Measurements from ENCODE around the gene CPAMD8.
"Not testable (repeated sequence)": the region's sequence is repeated elsewhere in the genome, so short reads cannot be mapped to it uniquely, and the experiment has no call there.

CPAMD8 gene

DNA sequence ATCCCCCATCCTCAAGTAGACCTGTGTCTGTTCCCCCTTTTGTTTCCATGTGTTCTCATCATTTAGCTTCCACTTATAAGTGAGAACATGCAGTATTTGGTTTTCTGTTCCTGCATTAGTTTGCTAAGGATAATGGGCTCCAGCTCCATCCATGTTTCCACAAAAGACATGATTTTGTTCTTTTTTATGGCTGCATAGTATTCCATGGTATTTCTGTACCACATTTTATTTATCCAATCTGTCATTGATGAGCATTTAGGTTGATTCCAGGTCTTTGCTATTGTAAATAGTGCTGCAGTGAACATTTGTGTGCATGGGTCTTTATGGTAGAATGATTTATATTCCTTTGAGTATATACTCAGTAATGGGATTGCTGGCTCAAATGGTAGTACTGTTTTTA, 68.3 kb downstream of the CPAMD8 start:
- not testable (repeated sequence) for H3K27me3 ChIP-seq (ENCODE audit: insufficient read depth, low read length); H3K27ac ChIP-seq (ENCODE audit: low read length); H3K4me3 ChIP-seq (ENCODE audit: low read length); H3K36me3 ChIP-seq (ENCODE audit: insufficient read depth, low read depth, low read length); H3K9me3 ChIP-seq (ENCODE audit: insufficient read depth, low read depth, low read length); H3K4me1 ChIP-seq (ENCODE audit: insufficient read depth, low read length); H3K9ac ChIP-seq (ENCODE audit: low read depth, low read length)

- peaks cover 5% of the 10 kb centered on the region; the same call in 1 of the 2 replicates for H3K4me1 ChIP-seq (ENCODE audit: insufficient read depth, low read length)
- no peaks in the 10 kb centered on the region; the same call in 1 of the 2 replicates for H3K9me3 ChIP-seq (ENCODE audit: insufficient read depth, low read depth, low read length)
- H3K36me3 ChIP-seq (ENCODE audit: insufficient read depth, low read depth, low read length), result no peaks in the 10 kb centered on the region
- H3K4me3 ChIP-seq (ENCODE audit: low read length), result no peak overlapping the region
- H3K9ac ChIP-seq (ENCODE audit: low read depth, low read length), result no peak overlapping the region
- no peaks in the 10 kb centered on the region for H3K27me3 ChIP-seq (ENCODE audit: insufficient read depth, low read length)
- H3K27ac ChIP-seq (ENCODE audit: low read length), result no peak overlapping the region
Observed at GRCh38 chr19:16957855-16958254, 68.8 kb downstream of the CPAMD8 start.

DNA sequence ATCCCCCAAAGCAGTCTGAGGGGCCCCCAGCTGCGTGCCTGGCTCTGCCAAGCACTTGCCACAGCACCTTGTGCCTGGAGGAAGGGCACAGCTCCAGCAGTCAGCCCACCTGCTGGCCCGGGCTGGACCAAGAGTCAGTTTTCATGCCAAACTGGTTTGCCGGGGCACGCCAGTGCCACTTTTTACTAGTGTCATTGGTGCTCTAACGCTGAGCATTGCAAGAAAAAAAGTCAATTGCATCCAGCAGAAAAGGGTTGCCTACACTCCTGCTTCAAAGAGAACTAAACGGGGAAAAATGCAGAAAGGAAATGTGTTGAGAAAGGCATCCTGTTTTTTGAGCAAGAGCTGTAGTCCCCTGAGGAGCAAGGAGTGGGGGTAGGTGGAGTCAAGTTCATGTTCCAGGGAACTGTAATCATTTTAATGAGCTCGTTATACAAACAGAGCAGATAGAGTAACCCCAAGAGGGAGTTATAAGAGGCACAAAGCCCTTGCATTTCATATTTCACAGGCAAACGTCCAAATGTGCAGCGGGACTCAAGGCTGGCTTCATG, 69.4 kb downstream of the CPAMD8 start:
- H3K36me3 ChIP-seq (ENCODE audit: insufficient read depth, low read depth, low read length), result no peaks in the 10 kb centered on the region
- H3K9me3 ChIP-seq (ENCODE audit: insufficient read depth, low read depth, low read length), result no peaks in the 10 kb centered on the region; the same call in 1 of the 2 replicates
- peaks cover 5% of the 10 kb centered on the region; the same call in 1 of the 2 replicates for H3K4me1 ChIP-seq (ENCODE audit: insufficient read depth, low read length)
- H3K9ac ChIP-seq (ENCODE audit: low read depth, low read length), result no peak overlapping the region
- H3K27me3 ChIP-seq (ENCODE audit: insufficient read depth, low read length), result no peaks in the 10 kb centered on the region
- H3K27ac ChIP-seq (ENCODE audit: low read length), result no peak overlapping the region
- no peak overlapping the region for H3K4me3 ChIP-seq (ENCODE audit: low read length)

DNA sequence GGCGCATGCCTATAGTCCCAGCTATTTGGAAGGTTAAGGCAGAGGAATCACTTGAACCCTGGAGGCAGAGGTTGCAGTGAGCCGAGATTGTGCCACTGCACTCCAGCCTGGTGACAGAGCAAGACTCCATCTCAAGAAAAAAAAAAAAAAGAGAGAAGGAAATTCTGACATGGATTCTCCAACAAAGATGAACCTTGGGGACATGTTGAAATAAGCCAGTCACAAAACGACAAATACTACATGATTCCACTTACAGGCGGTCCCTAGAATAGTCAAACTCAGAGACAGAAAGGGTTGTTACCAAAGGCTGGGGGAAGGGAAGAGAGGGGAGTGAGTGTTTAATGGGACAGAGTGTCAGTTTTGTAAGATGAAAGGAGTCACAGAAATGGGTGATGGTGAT, 71.4 kb downstream of the CPAMD8 start:
- Histone ChIP-seq H3K27ac (ENCODE audit: low read length) (no peak overlapping the region), H3K4me1 (ENCODE audit: insufficient read depth, low read length) (no peaks in the 10 kb centered on the region), H3K36me3 (ENCODE audit: insufficient read depth, low read depth, low read length) (no peaks in the 10 kb centered on the region), H3K9me3 (ENCODE audit: insufficient read depth, low read depth, low read length) (no peaks in the 10 kb centered on the region), H3K27me3 (ENCODE audit: insufficient read depth, low read length) (no peaks in the 10 kb centered on the region), H3K4me3 (ENCODE audit: low read length) (no peak overlapping the region), H3K9ac (ENCODE audit: low read depth, low read length) (no peak overlapping the region)

DNA sequence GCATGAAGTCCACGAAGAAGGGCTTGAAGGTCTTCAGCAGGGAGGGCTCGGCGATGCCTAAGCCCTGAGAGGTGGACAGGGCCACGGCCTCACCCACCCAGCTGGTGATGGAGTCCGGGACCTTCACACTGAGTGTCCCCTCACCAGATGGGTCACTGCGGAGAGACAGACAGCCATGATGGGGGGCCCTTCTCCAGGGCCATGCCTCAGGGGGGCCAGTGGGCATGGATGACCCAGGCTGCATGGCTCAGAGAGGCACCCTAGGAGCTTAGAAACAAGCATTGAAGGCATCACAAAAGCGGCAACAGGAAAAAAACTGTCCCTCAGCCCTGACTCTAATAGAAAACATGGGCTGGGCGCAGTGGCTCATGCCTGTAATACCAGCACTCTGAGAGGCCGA, 74.6 kb downstream of the CPAMD8 start:
- H3K4me3 ChIP-seq (ENCODE audit: low read length), result no peak overlapping the region
- H3K4me1 ChIP-seq (ENCODE audit: insufficient read depth, low read length), result no peaks in the 10 kb centered on the region
- H3K27me3 ChIP-seq (ENCODE audit: insufficient read depth, low read length), result no peaks in the 10 kb centered on the region
- no peak overlapping the region for H3K27ac ChIP-seq (ENCODE audit: low read length)
- no peaks in the 10 kb centered on the region for H3K9me3 ChIP-seq (ENCODE audit: insufficient read depth, low read depth, low read length)
- no peak overlapping the region for H3K9ac ChIP-seq (ENCODE audit: low read depth, low read length)
- H3K36me3 ChIP-seq (ENCODE audit: insufficient read depth, low read depth, low read length), result no peaks in the 10 kb centered on the region

DNA sequence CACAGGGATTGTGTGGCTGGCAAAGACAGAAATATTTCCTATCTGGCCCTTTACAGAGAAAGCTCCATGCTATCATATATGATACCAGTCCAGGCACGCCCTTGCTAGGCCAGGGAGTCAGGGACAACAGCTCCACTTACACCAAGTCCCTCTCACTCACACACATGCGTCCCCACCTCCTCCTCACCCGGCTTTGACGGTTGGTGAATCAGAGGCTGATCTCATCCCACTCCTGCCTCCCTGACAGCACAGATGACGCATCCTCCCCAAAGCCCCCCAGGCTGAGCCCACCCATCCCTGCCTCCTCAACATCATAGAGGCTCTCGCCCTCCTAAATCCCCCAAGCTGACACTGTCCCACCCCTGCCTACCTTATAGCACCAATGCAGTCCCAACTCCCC, 75.1 kb downstream of the CPAMD8 start:
- no peak overlapping the region for H3K9ac ChIP-seq (ENCODE audit: low read depth, low read length)
- H3K27me3 ChIP-seq (ENCODE audit: insufficient read depth, low read length), result no peaks in the 10 kb centered on the region

GRCh38 chr19:16949496-16950023, 77.0 kb downstream of the CPAMD8 start:
- Histone ChIP-seq H3K4me1 (ENCODE audit: insufficient read depth, low read length) (no peaks in the 10 kb centered on the region), H3K9ac (ENCODE audit: low read depth, low read length) (no peak overlapping the region), H3K36me3 (ENCODE audit: insufficient read depth, low read depth, low read length) (no peaks in the 10 kb centered on the region), H3K4me3 (ENCODE audit: low read length) (no peak overlapping the region), H3K27me3 (ENCODE audit: insufficient read depth, low read length) (no peaks in the 10 kb centered on the region), H3K27ac (ENCODE audit: low read length) (no peak overlapping the region), H3K9me3 (ENCODE audit: insufficient read depth, low read depth, low read length) (no peaks in the 10 kb centered on the region)

More for the DNA sequence above, 75.1 kb downstream of the CPAMD8 start:
- Histone ChIP-seq H3K9me3 (ENCODE audit: insufficient read depth, low read depth, low read length) (no peaks in the 10 kb centered on the region), H3K4me3 (ENCODE audit: low read length) (no peak overlapping the region), H3K4me1 (ENCODE audit: insufficient read depth, low read length) (no peaks in the 10 kb centered on the region), H3K27ac (ENCODE audit: low read length) (no peak overlapping the region), H3K36me3 (ENCODE audit: insufficient read depth, low read depth, low read length) (no peaks in the 10 kb centered on the region)

DNA sequence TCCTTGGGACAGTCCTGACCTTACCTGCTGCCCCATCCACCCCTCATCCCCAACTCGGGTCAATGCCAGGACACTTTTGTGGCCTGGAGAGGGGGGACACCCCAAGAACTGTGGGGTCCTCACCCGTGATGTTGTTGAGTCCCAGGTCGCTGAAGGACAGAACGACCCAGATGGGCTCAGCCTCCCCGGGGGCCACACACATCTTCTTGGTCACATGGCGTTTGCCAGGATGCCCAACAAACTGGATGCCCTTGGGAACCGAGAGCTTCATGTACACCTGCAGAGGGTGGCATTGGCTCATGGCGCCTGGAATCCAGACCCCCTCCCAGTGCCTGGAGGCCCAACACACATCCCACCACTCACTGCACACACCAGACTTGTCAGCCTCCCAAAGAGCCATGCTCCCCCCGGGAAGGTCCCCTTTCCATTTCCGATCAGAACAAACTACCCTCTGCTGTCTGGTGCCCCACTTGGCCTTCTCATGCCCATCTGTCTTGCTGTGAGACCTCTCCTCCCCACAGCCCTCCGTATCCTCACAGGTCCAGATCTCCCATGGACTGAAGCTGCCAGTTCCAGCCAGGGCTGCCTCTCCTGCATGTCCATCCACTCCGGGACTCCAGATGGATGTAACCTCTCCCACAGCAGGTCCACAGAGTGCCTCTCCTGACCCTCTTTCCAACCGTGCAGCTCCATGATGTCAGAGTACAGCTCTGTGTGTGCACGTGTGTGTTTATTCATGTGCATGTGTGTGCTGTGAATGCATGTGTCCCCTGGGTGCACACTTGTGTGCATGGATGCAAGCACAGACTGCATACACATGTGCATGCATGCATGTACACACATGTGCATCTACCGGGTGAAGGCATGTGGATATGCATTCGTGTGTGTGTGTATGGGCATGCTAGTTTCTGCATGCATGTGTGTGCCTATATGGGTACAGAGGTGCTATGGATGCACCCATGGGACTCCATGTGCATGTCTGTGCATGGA, 79.4 kb downstream of the CPAMD8 start:
- no peak overlapping the region for H3K27ac ChIP-seq (ENCODE audit: low read length)
- H3K4me1 ChIP-seq (ENCODE audit: insufficient read depth, low read length), result no peaks in the 10 kb centered on the region
- H3K27me3 ChIP-seq (ENCODE audit: insufficient read depth, low read length), result no peaks in the 10 kb centered on the region
- H3K9me3 ChIP-seq (ENCODE audit: insufficient read depth, low read depth, low read length), result no peaks in the 10 kb centered on the region
- no peak overlapping the region for H3K4me3 ChIP-seq (ENCODE audit: low read length)
- no peak overlapping the region for H3K9ac ChIP-seq (ENCODE audit: low read depth, low read length)
- no peaks in the 10 kb centered on the region for H3K36me3 ChIP-seq (ENCODE audit: insufficient read depth, low read depth, low read length)

GRCh38 chr19:16945762-16946465, 80.7 kb downstream of the CPAMD8 start:
- Histone ChIP-seq H3K9me3 (ENCODE audit: insufficient read depth, low read depth, low read length) (no peaks in the 10 kb centered on the region), H3K9ac (ENCODE audit: low read depth, low read length) (no peak overlapping the region), H3K4me1 (ENCODE audit: insufficient read depth, low read length) (no peaks in the 10 kb centered on the region), H3K4me3 (ENCODE audit: low read length) (no peak overlapping the region), H3K27me3 (ENCODE audit: insufficient read depth, low read length) (no peaks in the 10 kb centered on the region), H3K27ac (ENCODE audit: low read length) (no peak overlapping the region), H3K36me3 (ENCODE audit: insufficient read depth, low read depth, low read length) (no peaks in the 10 kb centered on the region)

DNA sequence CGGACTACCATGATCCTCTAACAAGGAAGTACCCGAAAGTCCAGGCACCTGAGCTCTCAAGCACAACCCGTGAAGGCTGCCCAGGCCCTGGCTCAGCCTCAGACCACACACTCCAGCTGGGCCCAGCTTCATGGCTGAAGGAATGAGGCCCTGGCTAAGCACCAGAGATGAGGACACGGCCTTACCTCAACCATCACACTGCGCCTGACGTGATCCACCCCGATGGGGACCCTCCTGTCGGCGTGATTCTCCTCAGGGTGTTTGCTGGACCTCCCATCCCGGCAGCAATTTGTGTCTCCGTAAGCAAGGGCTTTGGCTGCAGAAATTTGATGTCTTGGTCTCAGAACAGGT, 81.3 kb downstream of the CPAMD8 start:
- Histone ChIP-seq H3K9me3 (ENCODE audit: insufficient read depth, low read depth, low read length) (no peaks in the 10 kb centered on the region), H3K27me3 (ENCODE audit: insufficient read depth, low read length) (no peaks in the 10 kb centered on the region), H3K36me3 (ENCODE audit: insufficient read depth, low read depth, low read length) (no peaks in the 10 kb centered on the region), H3K4me1 (ENCODE audit: insufficient read depth, low read length) (no peaks in the 10 kb centered on the region), H3K9ac (ENCODE audit: low read depth, low read length) (no peak overlapping the region), H3K27ac (ENCODE audit: low read length) (no peak overlapping the region), H3K4me3 (ENCODE audit: low read length) (no peak overlapping the region)

DNA sequence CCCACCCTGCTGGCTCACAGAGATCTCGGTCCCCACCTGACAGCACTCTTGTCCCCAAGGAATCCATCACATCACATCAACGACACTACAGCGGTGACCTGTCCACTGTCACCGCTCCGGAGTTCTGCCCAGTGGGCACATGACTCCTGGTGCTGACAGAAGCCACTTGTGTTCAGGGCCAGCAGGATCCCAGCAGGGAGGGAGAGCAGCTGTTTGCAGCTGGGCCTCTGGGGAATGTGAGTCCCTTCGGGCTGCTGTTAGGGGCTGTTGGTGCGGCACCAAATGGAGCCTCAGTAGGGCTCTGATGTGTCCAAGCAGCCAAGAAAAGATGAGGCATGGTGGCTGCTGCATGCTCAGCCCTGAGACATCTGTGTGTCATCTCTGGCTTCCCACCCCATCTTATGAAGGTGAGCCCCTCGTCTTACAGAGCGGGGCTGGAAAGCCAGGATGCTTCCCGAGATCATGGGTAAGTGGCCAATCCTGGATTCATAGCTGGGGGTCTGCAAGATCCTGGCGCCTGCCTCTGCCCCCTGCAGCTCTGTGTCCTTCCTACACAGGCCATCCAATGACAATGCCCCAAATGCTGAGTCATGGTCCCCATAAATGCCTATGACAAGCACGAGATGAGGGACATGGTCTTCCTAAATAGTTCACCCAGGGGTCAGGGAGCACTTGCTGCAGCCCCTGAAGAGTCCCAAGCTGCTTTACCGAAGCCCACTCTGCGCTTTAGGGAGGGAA, 81.8 kb downstream of the CPAMD8 start:
- Histone ChIP-seq H3K27ac (ENCODE audit: low read length) (no peak overlapping the region), H3K4me1 (ENCODE audit: insufficient read depth, low read length) (no peaks in the 10 kb centered on the region), H3K9ac (ENCODE audit: low read depth, low read length) (no peak overlapping the region), H3K4me3 (ENCODE audit: low read length) (no peak overlapping the region), H3K9me3 (ENCODE audit: insufficient read depth, low read depth, low read length) (no peaks in the 10 kb centered on the region), H3K27me3 (ENCODE audit: insufficient read depth, low read length) (no peaks in the 10 kb centered on the region), H3K36me3 (ENCODE audit: insufficient read depth, low read depth, low read length) (no peaks in the 10 kb centered on the region)
